GM21737 (cell line): ENCODE data around the gene CCM2.
A peak's percentile ranks its signal among the peaks of the same experiment; 100 is the strongest.

Experiments
- ATAC-seq: cut with Tn5 transposase; IDR thresholded peaks from one replicate; pipeline ENCODE4 v1.9.1; 2021; ENCODE audit warnings: mild to moderate bottlenecking, moderate library complexity; ENCODE audit not compliant: unreplicated experiment

Gene CCM2

GRCh38 chr7:45000093-45001032 is at the start of gene CCM2:
CCM2 (plus strand) TSS chr7:45000201; CDS start chr7:45000334, 133 bp downstream.
- ATAC-seq, result peak; percentile 3

DNA sequence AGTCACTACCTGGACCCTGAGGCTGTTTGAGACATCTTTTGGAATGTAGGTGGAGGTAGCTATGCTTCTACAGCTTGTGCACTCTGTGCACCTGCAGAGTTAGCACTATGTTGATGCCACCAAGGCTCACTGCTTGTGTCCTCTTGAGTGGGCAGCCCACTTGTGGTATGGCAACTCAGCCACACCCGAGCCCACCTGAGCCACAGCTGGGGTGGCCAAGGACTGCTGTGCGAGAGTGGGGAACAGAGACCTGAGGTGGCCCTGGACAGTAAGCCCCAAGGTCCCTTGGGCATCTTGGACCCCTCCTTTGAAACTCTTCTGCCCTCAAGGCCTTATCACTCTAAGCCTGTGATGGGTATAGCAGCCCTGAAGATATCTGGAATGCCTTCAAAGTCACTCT is 46.8 kb upstream of the CCM2 start:
- no peak for ATAC-seq

- no peak for ATAC-seq
Measured at GRCh38 chr7:44955733-44956132, 44.3 kb upstream of the CCM2 start.

DNA sequence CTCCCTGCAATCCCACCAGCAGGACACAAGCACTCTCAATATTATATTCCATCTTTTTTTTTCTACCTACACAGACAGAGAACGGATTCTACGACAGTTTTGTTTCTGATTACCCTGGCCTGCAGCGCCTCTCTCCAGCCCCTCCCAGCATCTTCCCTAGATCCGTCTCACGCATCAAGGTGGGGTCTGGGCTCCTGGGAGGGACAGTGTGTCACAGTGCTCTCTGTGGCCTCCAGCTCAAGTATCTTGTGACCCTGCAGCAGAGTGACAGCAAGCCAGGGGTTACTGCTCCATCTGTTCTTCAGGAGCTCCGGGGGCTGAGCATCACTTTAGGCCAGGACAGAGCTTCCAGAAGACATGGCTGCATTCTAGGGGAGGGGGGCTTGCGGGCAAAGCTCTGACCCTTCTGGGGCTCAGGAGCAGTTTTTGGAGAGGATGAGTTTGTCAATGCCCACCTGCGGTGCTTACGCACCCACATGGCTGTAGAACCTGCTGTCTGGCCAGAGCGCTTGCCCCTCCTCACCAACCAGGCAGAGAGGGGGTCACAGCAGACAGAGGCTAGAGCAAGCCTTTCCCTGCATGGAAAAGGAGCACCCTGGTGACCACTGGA is 43.7 kb upstream of the CCM2 start:
- ATAC-seq, result no peak

DNA sequence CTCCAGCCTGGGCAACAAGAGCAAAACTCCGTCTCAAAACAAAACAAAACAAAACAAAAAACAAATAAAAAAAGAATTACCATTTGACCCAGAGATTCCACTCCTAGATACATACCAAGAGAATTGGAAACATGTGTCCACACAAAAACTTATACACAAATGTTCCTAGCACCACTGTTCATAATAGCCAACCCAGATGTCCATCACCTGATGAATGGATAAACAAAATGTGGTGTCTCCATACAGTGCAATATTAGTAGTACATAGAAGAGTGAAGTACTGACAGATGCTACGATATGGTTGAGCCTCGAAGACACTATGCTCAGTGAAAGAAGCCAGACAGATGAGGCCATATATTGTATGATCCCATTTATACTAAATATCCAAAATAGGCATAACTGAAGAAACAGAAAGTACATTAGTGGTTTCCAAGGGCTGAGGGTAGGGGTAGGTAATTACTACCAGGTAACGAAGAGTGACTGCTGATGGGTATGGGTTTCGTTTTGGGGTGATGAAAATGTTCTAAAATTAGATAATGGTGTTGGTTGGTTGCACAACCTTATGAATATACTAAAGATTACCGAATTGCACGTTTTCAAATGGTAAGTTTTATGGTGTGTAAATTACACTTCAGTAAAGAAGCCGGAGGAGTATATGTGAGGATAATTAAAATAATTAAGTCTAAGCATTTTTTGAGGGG is 41.2 kb upstream of the CCM2 start:
- no peak for ATAC-seq

GRCh38 chr7:44959433-44959951 is 40.5 kb upstream of the CCM2 start:
- no peak for ATAC-seq

DNA sequence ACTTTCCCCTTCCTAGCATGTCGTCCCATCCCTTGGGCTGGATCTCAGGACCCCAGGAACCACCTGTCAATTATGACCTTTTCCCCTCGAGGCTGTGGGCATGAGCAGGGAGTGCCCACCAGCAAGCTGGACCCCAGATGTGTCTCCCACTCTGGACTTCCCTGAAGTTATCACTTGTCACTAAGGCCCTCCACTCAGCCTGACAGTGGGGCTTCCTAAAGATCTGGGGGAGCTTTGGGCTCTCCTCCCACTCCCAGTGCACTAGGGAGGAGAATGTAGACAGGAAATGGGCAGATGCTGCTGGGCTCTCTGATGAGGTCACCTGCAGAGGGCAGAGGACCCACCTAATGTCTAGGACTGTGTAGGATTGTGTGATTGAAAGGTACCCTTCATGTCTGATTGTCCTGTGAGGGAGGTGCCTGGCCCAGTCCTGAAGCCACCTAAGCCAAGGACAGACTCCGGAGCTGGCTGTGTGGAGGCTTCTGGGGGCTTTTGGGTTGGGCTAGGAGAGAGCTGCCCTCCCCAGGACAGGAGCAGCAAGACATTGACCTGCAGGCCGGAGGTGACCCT is 39.9 kb upstream of the CCM2 start:
- ATAC-seq, result no peak

DNA sequence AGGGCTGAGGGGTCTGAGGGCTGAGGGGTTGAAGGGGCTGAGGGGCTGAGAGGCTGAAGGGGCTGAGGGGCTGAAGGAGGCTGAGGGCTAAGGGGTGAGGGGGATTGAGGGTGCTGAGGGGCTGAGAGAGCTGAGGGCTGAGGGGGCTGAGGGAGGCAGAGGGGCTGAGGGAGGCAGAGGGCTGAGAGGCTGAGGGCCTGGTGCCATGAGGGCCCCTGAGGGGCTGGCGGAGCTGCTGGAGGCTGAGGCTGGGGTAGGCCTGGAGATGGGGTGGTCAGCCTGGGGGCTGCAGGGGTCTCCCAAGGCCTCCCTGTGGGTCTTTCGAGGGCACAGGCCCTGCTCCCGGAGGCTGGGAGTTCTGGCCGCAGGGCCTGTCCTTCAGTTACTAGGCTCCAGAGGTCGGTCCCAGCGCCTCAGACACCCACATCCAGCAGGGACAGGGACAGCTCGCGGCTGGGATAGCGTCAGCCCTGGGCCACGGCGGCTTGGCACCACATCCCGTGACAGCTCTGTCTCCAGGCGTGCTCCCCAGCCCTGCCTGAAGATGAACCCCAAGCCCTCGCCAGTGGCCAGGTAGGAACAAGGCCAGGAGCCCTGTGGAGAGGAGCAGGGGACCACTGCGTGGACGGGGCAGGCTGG is 38.0 kb upstream of the CCM2 start:
- ATAC-seq, result no peak

- no peak for ATAC-seq
Measured at GRCh38 chr7:44962483-44963251, 37.3 kb upstream of the CCM2 start.

GRCh38 chr7:44963364-44964290 is 36.4 kb upstream of the CCM2 start:
- ATAC-seq, result no peak

- ATAC-seq, result no peak
Measured at GRCh38 chr7:44964384-44964830, 35.6 kb upstream of the CCM2 start.

- ATAC-seq, result no peak
Measured at GRCh38 chr7:44964831-44965440, 35.1 kb upstream of the CCM2 start.

- ATAC-seq, result no peak
Measured at GRCh38 chr7:44965441-44965903, 34.5 kb upstream of the CCM2 start.

GRCh38 chr7:44965937-44966730 is 33.9 kb upstream of the CCM2 start:
- no peak for ATAC-seq

GRCh38 chr7:44966731-44967538 is 33.1 kb upstream of the CCM2 start:
- ATAC-seq, result no peak
